ENCODE measurements around the gene SFN. TPM values are rescaled to one million over a fixed set of nuclear protein-coding genes. Genes with fewer than 3 reads are reported as not detected.
A peak's percentile ranks its signal among the peaks of the same experiment; 100 is the strongest.

Gene SFN
- total and polyA plus RNA-seq, 2 donors (not counting 1 experiment from before 2014, with no cell fraction given): 0.09 to 0.34 TPM

GRCh38 chr1:26832249-26832960 is 30.5 kb upstream of the SFN start:
- H3K9ac ChIP-seq (ENCODE audit: low read length): peak overlapping the region; percentile 60
- TF ChIP-seq CTCF (IDR thresholded peaks at IDR 0.05): no peak
- no peak for TF ChIP-seq EZH2 (IDR thresholded peaks at IDR 0.05; ENCODE audit: borderline replicate concordance, insufficient read depth, low read depth, low read length, poor library complexity, severe bottlenecking)
- H3K27me3 ChIP-seq (replicated peaks in 1 of 4; ENCODE audit: control extremely low read depth in 1 of 4, control insufficient read depth in 3 of 4, insufficient read depth in 4 of 4, low read length in 3 of 4): no peaks in the 10 kb centered on the region
- ATAC-seq (ENCODE audit: low read depth) (no peak), DNase-seq (no peak)
- H3K27ac ChIP-seq (ENCODE audit: low read length in 2 of 2): peak overlapping the region; percentile 83 to 98
- Mint-ChIP-seq H3K27ac (peak overlapping the region; percentile 92), H3K4me3 (no peak overlapping the region), H3K4me1 (peaks cover 61% of the 10 kb centered on the region), H3K9me3 (ENCODE audit: insufficient read depth) (no peaks in the 10 kb centered on the region), H3K27me3 (no peaks in the 10 kb centered on the region)
- H3K4me3 ChIP-seq (ENCODE audit: control extremely low read depth in 1 of 5, extremely low read depth in 1 of 5, insufficient read depth in 1 of 5, low read depth in 2 of 5, low read length in 4 of 5): peak overlapping the region in 1 of 5 experiments; percentile 32
- ChIA-PET CTCF (interaction anchor here (0.6 to 10.2 kb wide), 10 partner anchors 10 to 228 kb away, joined by 3 to 153 read pairs (median 6); partner anchors contain the start of genes PIGV and ZDHHC18), POLR2A (interaction anchor here (0.6 to 2.7 kb wide), 3 partner anchors 12 to 176 kb away, joined by 3 to 14 read pairs (median 4); partner anchors contain the start of gene GPN2)
- peak overlapping the region; percentile 81 for H3K4me2 ChIP-seq (replicated peaks; ENCODE audit: low read depth, low read length, poor library complexity, severe bottlenecking)
- H3K4me1 ChIP-seq (ENCODE audit: control insufficient read depth in 2 of 2, insufficient read depth in 2 of 2, low read length in 2 of 2): peaks cover 36 to 55% of the 10 kb centered on the region in 2 donors
- H3K36me3 ChIP-seq (replicated peaks in 1 of 2; ENCODE audit: control extremely low read depth in 1 of 2, control insufficient read depth in 1 of 2, extremely low read depth in 1 of 2, insufficient read depth in 2 of 2, low read length in 1 of 2): peaks cover 1 to 26% of the 10 kb centered on the region in 2 experiments
- peaks cover 16% of the 10 kb centered on the region for H3K79me2 ChIP-seq (ENCODE audit: control insufficient read depth, insufficient read depth, low read length)
- WGBS (ENCODE audit: insufficient coverage): 98% methylated on average over 14 of the region's 16 CpGs
- H2AFZ ChIP-seq (ENCODE audit: insufficient read depth, low read depth, low read length, poor library complexity, severe bottlenecking): no peak overlapping the region
- H3K9me3 ChIP-seq (ENCODE audit: control extremely low read depth in 1 of 3, control insufficient read depth in 2 of 3, insufficient read depth in 1 of 3, low read length in 2 of 3): no peaks in the 10 kb centered on the region
- H4K20me1 ChIP-seq (ENCODE audit: control insufficient read depth, insufficient read depth, low read length, poor library complexity, severe bottlenecking): peaks cover 4% of the 10 kb centered on the region
- intact Hi-C loops (cut with micrococcal nuclease): loop anchor here (2.0 kb wide), 2 partner anchors 22 to 32 kb away; no protein-coding TSS in a partner anchor
